ENCODE results near the gene UBE2D3. TPM values are rescaled to one million over a fixed set of nuclear protein-coding genes. Genes with fewer than 3 reads are reported as not detected.

UBE2D3 gene
- 427 and 451 TPM in 2 replicates for total RNA-seq

- intact Hi-C loops (cut with micrococcal nuclease): loop anchor here (2.0 to 5.0 kb wide), 4 partner anchors 14 to 1806 kb away; no protein-coding TSS in a partner anchor
These were observed at the start of gene UBE2D3 for GRCh38 chr4:102826890-102827673. Gene UBE2D3 (minus strand): TSS chr4:102827551. CDS start chr4:102826508, 1,043 bp downstream.

GRCh38 chr4:102871772-102872171 lies 44.4 kb upstream of the UBE2D3 start:
- intact Hi-C loops (cut with micrococcal nuclease): no loop called here

GRCh38 chr4:102869569-102870197 lies 42.3 kb upstream of the UBE2D3 start:
- intact Hi-C loops (cut with micrococcal nuclease): loop anchor here (1.0 to 5.0 kb wide), 11 partner anchors 41 to 1522 kb away; partner anchors contain the start of genes CENPE, PPP3CA and SLC9B1

GRCh38 chr4:102868781-102869568 lies 41.6 kb upstream of the UBE2D3 start, which contains the start of gene CISD2:
Gene CISD2 (plus strand): TSS chr4:102868992. CDS start chr4:102869085, 93 bp downstream.
- intact Hi-C loops (cut with micrococcal nuclease): loop anchor here (1.0 to 5.0 kb wide), 16 partner anchors 10 to 1522 kb away; partner anchors contain the start of genes BDH2, CENPE, PPP3CA and SLC39A8

GRCh38 chr4:102868153-102868780 lies 40.9 kb upstream of the UBE2D3 start:
- intact Hi-C loops (cut with micrococcal nuclease): loop anchor here (1.0 to 5.0 kb wide), 8 partner anchors 9 to 523 kb away; partner anchors contain the start of genes BDH2 and SLC39A8

GRCh38 chr4:102867278-102868152 lies 40.2 kb upstream of the UBE2D3 start:
- intact Hi-C loops (cut with micrococcal nuclease): loop anchor here (1.0 to 5.0 kb wide), 8 partner anchors 8 to 522 kb away; partner anchors contain the start of genes BDH2 and SLC39A8

GRCh38 chr4:102865327-102865726 lies 38.0 kb upstream of the UBE2D3 start:
- intact Hi-C loops (cut with micrococcal nuclease): loop anchor here (5.0 kb wide), 1 partner anchor 278 kb away; no protein-coding TSS in a partner anchor

- intact Hi-C loops (cut with micrococcal nuclease): no loop called here
These were observed 35.4 kb upstream of the UBE2D3 start for GRCh38 chr4:102862747-102863146.

GRCh38 chr4:102862016-102862415 lies 34.7 kb upstream of the UBE2D3 start:
- intact Hi-C loops (cut with micrococcal nuclease): no loop called here

- intact Hi-C loops (cut with micrococcal nuclease): no loop called here
These were observed 33.4 kb upstream of the UBE2D3 start for GRCh38 chr4:102860611-102861324.

- intact Hi-C loops (cut with micrococcal nuclease): loop anchor here (1.0 kb wide), 1 partner anchor 9 kb away; the partner anchor contains the start of gene CISD2
These were observed 31.6 kb upstream of the UBE2D3 start for GRCh38 chr4:102858828-102859464.

GRCh38 chr4:102850370-102850769 lies 23.0 kb upstream of the UBE2D3 start:
- intact Hi-C loops (cut with micrococcal nuclease): no loop called here

- intact Hi-C loops (cut with micrococcal nuclease): no loop called here
These were observed 22.3 kb upstream of the UBE2D3 start for GRCh38 chr4:102849579-102850104.

- intact Hi-C loops (cut with micrococcal nuclease): no loop called here
These were observed 20.3 kb upstream of the UBE2D3 start for GRCh38 chr4:102847687-102848086.

GRCh38 chr4:102843938-102844337 lies 16.6 kb upstream of the UBE2D3 start:
- intact Hi-C loops (cut with micrococcal nuclease): no loop called here

GRCh38 chr4:102843273-102843672 lies 15.9 kb upstream of the UBE2D3 start:
- intact Hi-C loops (cut with micrococcal nuclease): no loop called here

- intact Hi-C loops (cut with micrococcal nuclease): no loop called here
These were observed 15.0 kb upstream of the UBE2D3 start for GRCh38 chr4:102842367-102842766.

- intact Hi-C loops (cut with micrococcal nuclease): no loop called here
These were observed 9.2 kb upstream of the UBE2D3 start for GRCh38 chr4:102836596-102836995.
